ENCODE measurements around the gene OSBPL9. TPM values are rescaled to one million over a fixed set of nuclear protein-coding genes. Genes with fewer than 3 reads are reported as not detected.
A peak's percentile ranks its signal among the peaks of the same experiment; 100 is the strongest.

OSBPL9 gene
- total RNA-seq, 1 experiment from 2014 or later, result 128 TPM

DNA sequence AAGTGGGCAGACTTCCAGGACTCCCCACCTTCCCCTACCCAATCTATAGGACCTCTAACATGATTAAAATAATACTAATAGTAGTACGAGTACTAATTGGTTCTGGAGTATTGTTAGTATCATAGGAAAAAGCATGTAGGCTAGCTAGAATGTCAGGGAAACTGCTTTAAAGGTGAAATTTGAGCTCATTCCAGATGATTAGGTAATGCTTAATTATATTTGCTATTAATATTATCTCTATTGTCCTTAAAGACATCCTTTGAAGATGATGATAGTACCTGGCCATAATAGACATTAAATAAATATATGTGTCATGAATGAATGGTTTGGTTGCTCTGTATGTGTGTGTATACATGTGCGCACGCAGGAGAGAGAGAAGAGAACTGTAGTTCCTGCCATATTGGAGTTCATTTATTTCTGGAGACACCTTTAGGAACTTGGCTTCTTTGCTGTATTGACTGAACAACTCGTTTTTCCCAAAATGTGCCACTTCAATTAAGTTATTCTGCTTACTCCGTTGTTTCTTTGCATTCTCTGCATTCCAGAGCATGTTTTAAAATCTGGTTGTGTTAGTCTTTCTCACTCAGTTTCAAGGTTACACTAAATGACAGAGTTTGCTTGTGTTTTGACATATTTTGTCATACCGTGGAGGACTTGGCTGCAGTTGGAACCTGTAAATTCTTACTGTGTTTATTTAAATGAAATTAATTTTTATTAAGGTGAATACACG lies 117.1 kb downstream of the OSBPL9 start:
- H3K79me2 ChIP-seq (ENCODE audit: low read length), result peaks cover 90% of the 10 kb centered on the region
- H3K9me3 ChIP-seq (ENCODE audit: low read length), result no peaks in the 10 kb centered on the region
- no peaks in the 10 kb centered on the region for H3K27me3 ChIP-seq (ENCODE audit: low read length)
- H3K4me1 ChIP-seq (ENCODE audit: low read length), result peaks cover 48% of the 10 kb centered on the region
- no peak overlapping the region for H2AFZ ChIP-seq (ENCODE audit: low read length)
- H3K27ac ChIP-seq (ENCODE audit: low read length), result no peak overlapping the region
- H3K9ac ChIP-seq (ENCODE audit: low read length), result no peak overlapping the region
- H3K9me2 ChIP-seq (replicated peaks; ENCODE audit: insufficient read depth, low read length), result no peaks in the 10 kb centered on the region
- no peak overlapping the region for H3K4me3 ChIP-seq (ENCODE audit: low read length)
- H3K4me2 ChIP-seq (ENCODE audit: low read depth, low read length, poor library complexity, severe bottlenecking), result no peak overlapping the region
- H4K20me1 ChIP-seq (ENCODE audit: insufficient read depth, low read depth, low read length), result peaks cover 55% of the 10 kb centered on the region
- DNase-seq, result no peak
- no peaks in the 10 kb centered on the region for H3K36me3 ChIP-seq (ENCODE audit: insufficient read depth, low read length)

- no peaks in the 10 kb centered on the region for H3K36me3 ChIP-seq (ENCODE audit: insufficient read depth, low read length)
- no peak overlapping the region for H3K4me3 ChIP-seq (ENCODE audit: low read length)
- H3K27ac ChIP-seq (ENCODE audit: low read length), result no peak overlapping the region
- H3K9ac ChIP-seq (ENCODE audit: low read length), result no peak overlapping the region
- H3K4me2 ChIP-seq (ENCODE audit: low read depth, low read length, poor library complexity, severe bottlenecking), result no peak overlapping the region
- H3K79me2 ChIP-seq (ENCODE audit: low read length), result peaks cover 98% of the 10 kb centered on the region
- DNase-seq, result no peak
- H2AFZ ChIP-seq (ENCODE audit: low read length), result no peak overlapping the region
- H3K9me3 ChIP-seq (ENCODE audit: low read length), result no peaks in the 10 kb centered on the region
- H4K20me1 ChIP-seq (ENCODE audit: insufficient read depth, low read depth, low read length), result peaks cover 58% of the 10 kb centered on the region
- peaks cover 57% of the 10 kb centered on the region for H3K4me1 ChIP-seq (ENCODE audit: low read length)
- H3K27me3 ChIP-seq (ENCODE audit: low read length), result no peaks in the 10 kb centered on the region
- no peaks in the 10 kb centered on the region for H3K9me2 ChIP-seq (replicated peaks; ENCODE audit: insufficient read depth, low read length)
Observed at GRCh38 chr1:51734896-51735745, 118.2 kb downstream of the OSBPL9 start.

GRCh38 chr1:51735746-51736254 lies 118.9 kb downstream of the OSBPL9 start:
- DNase-seq, result no peak
- peaks cover 58% of the 10 kb centered on the region for H4K20me1 ChIP-seq (ENCODE audit: insufficient read depth, low read depth, low read length)
- peaks cover 97% of the 10 kb centered on the region for H3K79me2 ChIP-seq (ENCODE audit: low read length)
- H2AFZ ChIP-seq (ENCODE audit: low read length), result no peak overlapping the region
- no peak overlapping the region for H3K4me2 ChIP-seq (ENCODE audit: low read depth, low read length, poor library complexity, severe bottlenecking)
- no peaks in the 10 kb centered on the region for H3K36me3 ChIP-seq (ENCODE audit: insufficient read depth, low read length)
- no peaks in the 10 kb centered on the region for H3K9me3 ChIP-seq (ENCODE audit: low read length)
- H3K9ac ChIP-seq (ENCODE audit: low read length), result no peak overlapping the region
- no peak overlapping the region for H3K4me3 ChIP-seq (ENCODE audit: low read length)
- no peaks in the 10 kb centered on the region for H3K9me2 ChIP-seq (replicated peaks; ENCODE audit: insufficient read depth, low read length)
- H3K27me3 ChIP-seq (ENCODE audit: low read length), result no peaks in the 10 kb centered on the region
- H3K4me1 ChIP-seq (ENCODE audit: low read length), result peaks cover 58% of the 10 kb centered on the region
- H3K27ac ChIP-seq (ENCODE audit: low read length), result no peak overlapping the region

- H3K4me3 ChIP-seq (ENCODE audit: low read length), result no peak overlapping the region
- peaks cover 54% of the 10 kb centered on the region for H4K20me1 ChIP-seq (ENCODE audit: insufficient read depth, low read depth, low read length)
- H3K4me2 ChIP-seq (ENCODE audit: low read depth, low read length, poor library complexity, severe bottlenecking), result no peak overlapping the region
- no peak overlapping the region for H3K27ac ChIP-seq (ENCODE audit: low read length)
- no peak overlapping the region for H2AFZ ChIP-seq (ENCODE audit: low read length)
- peaks cover 55% of the 10 kb centered on the region for H3K4me1 ChIP-seq (ENCODE audit: low read length)
- H3K36me3 ChIP-seq (ENCODE audit: insufficient read depth, low read length), result no peaks in the 10 kb centered on the region
- H3K79me2 ChIP-seq (ENCODE audit: low read length), result peaks cover 97% of the 10 kb centered on the region
- H3K27me3 ChIP-seq (ENCODE audit: low read length), result no peaks in the 10 kb centered on the region
- H3K9me3 ChIP-seq (ENCODE audit: low read length), result no peaks in the 10 kb centered on the region
- H3K9ac ChIP-seq (ENCODE audit: low read length), result no peak overlapping the region
- H3K9me2 ChIP-seq (replicated peaks; ENCODE audit: insufficient read depth, low read length), result no peaks in the 10 kb centered on the region
- DNase-seq, result peak; percentile 43
Observed at GRCh38 chr1:51736702-51737101, 119.8 kb downstream of the OSBPL9 start.

DNA sequence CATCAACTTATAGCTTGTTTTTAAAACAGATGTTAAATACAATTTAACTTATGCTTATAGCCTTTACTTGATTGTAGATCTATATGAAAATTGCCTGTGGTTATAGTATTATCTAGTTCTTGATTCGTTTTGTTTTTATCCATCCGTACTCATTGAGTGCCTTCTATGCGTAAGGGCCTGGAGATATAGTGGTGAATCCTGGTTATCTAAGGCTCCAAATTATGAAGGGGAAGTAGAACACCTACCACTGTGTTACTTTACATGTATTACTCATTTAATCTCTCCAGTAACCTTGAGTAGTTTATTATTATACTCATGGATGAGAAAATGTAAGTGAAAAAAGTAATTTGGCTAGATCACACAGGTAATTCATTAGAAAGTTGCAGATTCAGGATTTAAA lies 121.8 kb downstream of the OSBPL9 start:
- H3K79me2 ChIP-seq (ENCODE audit: low read length), result peaks cover 97% of the 10 kb centered on the region

GRCh38 chr1:51740652-51741051 lies 123.8 kb downstream of the OSBPL9 start:
- no peak overlapping the region for H3K4me3 ChIP-seq (ENCODE audit: low read length)
- H3K9ac ChIP-seq (ENCODE audit: low read length), result no peak overlapping the region
- no peaks in the 10 kb centered on the region for H3K9me3 ChIP-seq (ENCODE audit: low read length)
- no peak overlapping the region for H2AFZ ChIP-seq (ENCODE audit: low read length)
- H3K4me1 ChIP-seq (ENCODE audit: low read length), result peaks cover 62% of the 10 kb centered on the region
- H3K9me2 ChIP-seq (replicated peaks; ENCODE audit: insufficient read depth, low read length), result no peaks in the 10 kb centered on the region
- H3K36me3 ChIP-seq (ENCODE audit: insufficient read depth, low read length), result no peaks in the 10 kb centered on the region
- DNase-seq, result no peak
- H3K27me3 ChIP-seq (ENCODE audit: low read length), result no peaks in the 10 kb centered on the region
- H3K79me2 ChIP-seq (ENCODE audit: low read length), result peaks cover 96% of the 10 kb centered on the region
- H3K27ac ChIP-seq (ENCODE audit: low read length), result no peak overlapping the region
- no peak overlapping the region for H3K4me2 ChIP-seq (ENCODE audit: low read depth, low read length, poor library complexity, severe bottlenecking)
- H4K20me1 ChIP-seq (ENCODE audit: insufficient read depth, low read depth, low read length), result peaks cover 24% of the 10 kb centered on the region

More for the DNA sequence above, 121.8 kb downstream of the OSBPL9 start:
- Histone ChIP-seq H3K36me3 (ENCODE audit: insufficient read depth, low read length) (no peaks in the 10 kb centered on the region), H3K9ac (ENCODE audit: low read length) (no peak overlapping the region), H3K9me3 (ENCODE audit: low read length) (no peaks in the 10 kb centered on the region), H3K4me1 (ENCODE audit: low read length) (peaks cover 48% of the 10 kb centered on the region), H3K4me3 (ENCODE audit: low read length) (no peak overlapping the region), H3K4me2 (ENCODE audit: low read depth, low read length, poor library complexity, severe bottlenecking) (peak overlapping the region; percentile 8), H4K20me1 (ENCODE audit: insufficient read depth, low read depth, low read length) (peaks cover 40% of the 10 kb centered on the region), H3K9me2 (replicated peaks; ENCODE audit: insufficient read depth, low read length) (no peaks in the 10 kb centered on the region), H2AFZ (ENCODE audit: low read length) (no peak overlapping the region), H3K27me3 (ENCODE audit: low read length) (no peaks in the 10 kb centered on the region), H3K27ac (ENCODE audit: low read length) (no peak overlapping the region)
- no peak for DNase-seq

- Histone ChIP-seq H3K27ac (ENCODE audit: low read length) (no peak overlapping the region), H3K27me3 (ENCODE audit: low read length) (no peaks in the 10 kb centered on the region), H2AFZ (ENCODE audit: low read length) (no peak overlapping the region), H4K20me1 (ENCODE audit: insufficient read depth, low read depth, low read length) (peaks cover 23% of the 10 kb centered on the region), H3K4me1 (ENCODE audit: low read length) (peaks cover 61% of the 10 kb centered on the region), H3K79me2 (ENCODE audit: low read length) (peaks cover 96% of the 10 kb centered on the region), H3K9ac (ENCODE audit: low read length) (no peak overlapping the region), H3K4me2 (ENCODE audit: low read depth, low read length, poor library complexity, severe bottlenecking) (no peak overlapping the region), H3K9me2 (replicated peaks; ENCODE audit: insufficient read depth, low read length) (no peaks in the 10 kb centered on the region), H3K4me3 (ENCODE audit: low read length) (no peak overlapping the region), H3K36me3 (ENCODE audit: insufficient read depth, low read length) (peaks cover under 1% of the 10 kb centered on the region; the same call in 1 of the 2 replicates), H3K9me3 (ENCODE audit: low read length) (no peaks in the 10 kb centered on the region)
- DNase-seq, result no peak
Observed at GRCh38 chr1:51741121-51741681, 124.3 kb downstream of the OSBPL9 start.
